C4-2B (cell line): ENCODE measurements around the gene LRRC73.
A peak's percentile ranks its signal among the peaks of the same experiment; 100 is the strongest.

Experiments
- H3K27ac ChIP-seq: fragments of 450-650 bp; 2 replicates; pipeline ENCODE4 v1.5.1; 2017
- ZFX ChIP-seq: fragments of 450-650 bp; IDR thresholded peaks from 2 replicates; pipeline ENCODE4 v1.6.1; 2017
- TF ChIP-seq, protein P1 (sequence below): fragments of 450-650 bp; conservative IDR thresholded peaks from 2 replicates; pipeline ENCODE4 v1.5.1; 2017; ENCODE audit warnings: mild to moderate bottlenecking

LRRC73 gene

GRCh38 chr6:43490523-43490939 lies 19.6 kb downstream of the LRRC73 start:
- H3K27ac ChIP-seq: no peak overlapping the region
- TF ChIP-seq, protein P1, sequence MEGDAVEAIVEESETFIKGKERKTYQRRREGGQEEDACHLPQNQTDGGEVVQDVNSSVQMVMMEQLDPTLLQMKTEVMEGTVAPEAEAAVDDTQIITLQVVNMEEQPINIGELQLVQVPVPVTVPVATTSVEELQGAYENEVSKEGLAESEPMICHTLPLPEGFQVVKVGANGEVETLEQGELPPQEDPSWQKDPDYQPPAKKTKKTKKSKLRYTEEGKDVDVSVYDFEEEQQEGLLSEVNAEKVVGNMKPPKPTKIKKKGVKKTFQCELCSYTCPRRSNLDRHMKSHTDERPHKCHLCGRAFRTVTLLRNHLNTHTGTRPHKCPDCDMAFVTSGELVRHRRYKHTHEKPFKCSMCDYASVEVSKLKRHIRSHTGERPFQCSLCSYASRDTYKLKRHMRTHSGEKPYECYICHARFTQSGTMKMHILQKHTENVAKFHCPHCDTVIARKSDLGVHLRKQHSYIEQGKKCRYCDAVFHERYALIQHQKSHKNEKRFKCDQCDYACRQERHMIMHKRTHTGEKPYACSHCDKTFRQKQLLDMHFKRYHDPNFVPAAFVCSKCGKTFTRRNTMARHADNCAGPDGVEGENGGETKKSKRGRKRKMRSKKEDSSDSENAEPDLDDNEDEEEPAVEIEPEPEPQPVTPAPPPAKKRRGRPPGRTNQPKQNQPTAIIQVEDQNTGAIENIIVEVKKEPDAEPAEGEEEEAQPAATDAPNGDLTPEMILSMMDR: no peak
- no peak for TF ChIP-seq ZFX

GRCh38 chr6:43489277-43490072 lies 20.7 kb downstream of the LRRC73 start:
- TF ChIP-seq, protein P1: no peak
- TF ChIP-seq ZFX: no peak
- H3K27ac ChIP-seq: no peak overlapping the region

DNA sequence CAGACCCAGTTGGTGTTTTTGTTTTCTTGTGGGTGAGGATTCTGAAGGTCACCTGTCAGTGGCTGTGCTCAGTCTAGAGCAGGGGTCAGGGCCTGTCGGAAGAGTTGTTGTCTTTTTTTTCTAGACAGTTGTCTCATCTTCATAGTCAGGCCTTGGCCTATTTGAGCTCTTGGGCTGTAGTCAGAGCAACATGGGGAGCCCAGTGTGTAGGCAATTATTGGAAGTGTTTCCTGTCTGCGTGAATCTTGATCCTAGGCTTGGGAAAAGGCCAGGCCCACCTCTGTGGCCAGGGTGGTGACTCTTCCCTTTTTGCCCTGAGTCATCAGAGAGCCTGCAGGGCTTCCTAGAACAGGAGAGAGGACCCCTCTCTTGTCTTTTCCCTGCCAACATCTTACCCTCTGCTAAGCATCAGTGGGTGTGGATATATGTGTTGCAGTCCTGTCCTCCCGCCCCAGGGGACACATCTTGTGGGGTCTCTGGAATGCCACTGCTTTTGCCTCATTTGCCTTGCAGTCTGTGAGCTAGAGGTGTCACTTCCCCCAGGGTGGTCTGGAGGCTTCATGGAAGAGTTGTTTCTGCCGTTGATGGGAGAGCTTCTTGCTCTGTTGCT lies 21.4 kb downstream of the LRRC73 start:
- no peak overlapping the region for H3K27ac ChIP-seq
- TF ChIP-seq, protein P1: no peak
- TF ChIP-seq ZFX: no peak

GRCh38 chr6:43481591-43482236 lies 28.4 kb downstream of the LRRC73 start:
- H3K27ac ChIP-seq: no peak overlapping the region
- no peak for TF ChIP-seq ZFX
- TF ChIP-seq, protein P1: no peak

DNA sequence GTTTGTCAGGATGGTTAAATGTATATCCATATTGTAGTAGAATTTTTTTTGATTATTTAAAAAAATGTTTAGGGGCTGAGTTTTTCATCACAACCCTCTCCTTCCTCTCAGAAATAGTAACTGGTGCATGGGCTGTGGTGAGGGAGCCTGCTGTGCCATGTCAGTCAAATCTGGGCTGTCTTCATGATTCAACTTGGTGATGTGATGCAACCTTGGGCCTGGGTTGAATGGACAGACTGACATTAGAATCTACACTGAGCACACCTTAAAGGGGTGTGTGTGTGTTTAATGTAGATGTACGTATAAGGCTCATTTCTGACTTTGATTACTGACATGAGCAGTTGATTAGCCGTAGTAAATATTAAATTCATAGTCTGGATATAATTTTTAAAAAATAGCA lies 29.1 kb downstream of the LRRC73 start:
- TF ChIP-seq, protein P1: no peak
- no peak for TF ChIP-seq ZFX
- no peak overlapping the region for H3K27ac ChIP-seq

GRCh38 chr6:43478008-43478372 lies 32.2 kb downstream of the LRRC73 start:
- TF ChIP-seq, protein P1: no peak
- no peak for TF ChIP-seq ZFX
- H3K27ac ChIP-seq: peak overlapping the region; percentile 68

GRCh38 chr6:43477235-43478007 lies 32.7 kb downstream of the LRRC73 start, which contains the start of gene TJAP1:
Gene TJAP1 (plus strand): TSS chr6:43477570. CDS start chr6:43499002, 21,432 bp downstream.
- TF ChIP-seq ZFX: peak; percentile 29; the same call in 1 of the 2 replicates
- TF ChIP-seq, protein P1: no peak
- peak within 1 kb of the TSS; percentile 68 for H3K27ac ChIP-seq
